Epithelial cell of proximal tubule (primary cell): ENCODE data around the gene TTC32. TPM values are rescaled to one million over a fixed set of nuclear protein-coding genes. Genes with fewer than 3 reads are reported as not detected.

Experiments
- DNase-seq: peaks from one replicate; pipeline ENCODE4 v3.0.0-alpha.2; 2011; ENCODE audit warnings: low read depth
- H3K4me3 ChIP-seq: 2 replicates; pipeline ENCODE4 v1.5.1; 2011; ENCODE audit warnings: low read depth, mild to moderate bottlenecking, low read length
- total RNA-seq: library from RNA; depleted of rRNA; stranded (reverse); fragments of >200 nt; gene quantifications from 2 replicates; pipeline ENCODE4 v1.2.3, GENCODE V29; 2015
- TF ChIP-seq, protein P1 (sequence below): conservative IDR thresholded peaks from 2 replicates; pipeline ENCODE4 v1.5.1; 2012; ENCODE audit warnings: low read depth, mild to moderate bottlenecking, low read length

The TTC32 gene
- total RNA-seq, 1 donor from 2014 or later: 6.5 TPM

DNA sequence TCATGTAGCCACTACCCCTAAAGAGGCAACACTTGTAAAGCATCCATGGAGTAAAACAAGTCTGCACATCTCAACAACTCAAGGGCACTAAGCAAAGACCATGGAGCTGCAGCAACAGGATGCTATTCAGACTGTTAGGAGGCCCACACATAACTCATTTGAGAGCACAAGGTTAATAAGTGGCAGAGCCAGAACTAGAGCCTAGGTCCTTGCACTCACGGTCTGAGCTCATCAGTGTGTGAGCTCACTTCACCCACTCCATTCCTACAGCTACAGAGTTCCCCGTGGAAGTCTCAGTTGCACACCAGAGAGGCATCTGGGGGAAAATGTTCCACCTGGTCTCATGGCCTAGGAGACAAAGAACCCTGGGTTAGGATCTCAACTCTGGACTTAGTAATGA, 35.0 kb downstream of the TTC32 start:
- TF ChIP-seq, protein P1, sequence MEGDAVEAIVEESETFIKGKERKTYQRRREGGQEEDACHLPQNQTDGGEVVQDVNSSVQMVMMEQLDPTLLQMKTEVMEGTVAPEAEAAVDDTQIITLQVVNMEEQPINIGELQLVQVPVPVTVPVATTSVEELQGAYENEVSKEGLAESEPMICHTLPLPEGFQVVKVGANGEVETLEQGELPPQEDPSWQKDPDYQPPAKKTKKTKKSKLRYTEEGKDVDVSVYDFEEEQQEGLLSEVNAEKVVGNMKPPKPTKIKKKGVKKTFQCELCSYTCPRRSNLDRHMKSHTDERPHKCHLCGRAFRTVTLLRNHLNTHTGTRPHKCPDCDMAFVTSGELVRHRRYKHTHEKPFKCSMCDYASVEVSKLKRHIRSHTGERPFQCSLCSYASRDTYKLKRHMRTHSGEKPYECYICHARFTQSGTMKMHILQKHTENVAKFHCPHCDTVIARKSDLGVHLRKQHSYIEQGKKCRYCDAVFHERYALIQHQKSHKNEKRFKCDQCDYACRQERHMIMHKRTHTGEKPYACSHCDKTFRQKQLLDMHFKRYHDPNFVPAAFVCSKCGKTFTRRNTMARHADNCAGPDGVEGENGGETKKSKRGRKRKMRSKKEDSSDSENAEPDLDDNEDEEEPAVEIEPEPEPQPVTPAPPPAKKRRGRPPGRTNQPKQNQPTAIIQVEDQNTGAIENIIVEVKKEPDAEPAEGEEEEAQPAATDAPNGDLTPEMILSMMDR: no peak
- peak; percentile 60 for DNase-seq
- H3K4me3 ChIP-seq: no peak overlapping the region

DNA sequence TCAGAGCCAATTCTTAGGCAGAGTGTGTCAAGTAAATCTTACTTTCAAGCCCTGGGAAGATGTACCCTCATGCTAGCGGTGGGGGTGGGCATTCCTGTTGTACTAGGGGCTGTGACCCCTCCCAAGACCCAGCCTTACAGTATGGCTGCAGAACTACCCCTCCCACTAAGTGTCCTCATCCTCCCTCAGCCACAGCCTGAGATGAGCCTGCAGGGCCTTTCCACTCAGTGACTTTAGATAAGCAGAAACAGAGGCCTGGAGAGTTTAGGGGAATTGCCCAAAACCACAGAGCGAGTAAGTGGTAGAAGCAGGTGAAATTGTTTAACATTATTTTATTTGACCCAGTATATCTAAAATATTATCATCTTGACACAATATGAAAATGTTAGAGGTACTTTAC, 36.6 kb downstream of the TTC32 start:
- TF ChIP-seq, protein P1: no peak
- no peak for DNase-seq
- no peak overlapping the region for H3K4me3 ChIP-seq

DNA sequence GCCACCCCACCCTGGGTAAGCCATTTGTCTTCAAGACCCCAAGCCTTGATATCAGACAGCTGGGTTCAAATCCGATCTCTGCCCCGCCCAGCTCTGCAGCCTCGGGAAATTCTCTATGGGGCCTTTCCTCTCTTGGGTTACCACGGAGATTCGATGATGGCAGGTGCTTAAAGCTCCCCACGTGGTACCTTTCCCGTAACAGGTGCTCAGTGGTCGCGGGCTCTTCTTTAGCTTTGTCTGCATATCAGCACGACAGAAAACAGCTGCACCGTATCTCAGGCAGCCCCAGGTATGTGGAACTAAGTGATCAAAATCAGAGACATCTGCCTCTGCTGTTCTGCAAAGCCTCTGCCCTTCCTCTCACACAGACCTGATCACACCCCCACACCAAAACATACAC, 37.4 kb downstream of the TTC32 start:
- no peak overlapping the region for H3K4me3 ChIP-seq
- TF ChIP-seq, protein P1: no peak
- no peak for DNase-seq

DNA sequence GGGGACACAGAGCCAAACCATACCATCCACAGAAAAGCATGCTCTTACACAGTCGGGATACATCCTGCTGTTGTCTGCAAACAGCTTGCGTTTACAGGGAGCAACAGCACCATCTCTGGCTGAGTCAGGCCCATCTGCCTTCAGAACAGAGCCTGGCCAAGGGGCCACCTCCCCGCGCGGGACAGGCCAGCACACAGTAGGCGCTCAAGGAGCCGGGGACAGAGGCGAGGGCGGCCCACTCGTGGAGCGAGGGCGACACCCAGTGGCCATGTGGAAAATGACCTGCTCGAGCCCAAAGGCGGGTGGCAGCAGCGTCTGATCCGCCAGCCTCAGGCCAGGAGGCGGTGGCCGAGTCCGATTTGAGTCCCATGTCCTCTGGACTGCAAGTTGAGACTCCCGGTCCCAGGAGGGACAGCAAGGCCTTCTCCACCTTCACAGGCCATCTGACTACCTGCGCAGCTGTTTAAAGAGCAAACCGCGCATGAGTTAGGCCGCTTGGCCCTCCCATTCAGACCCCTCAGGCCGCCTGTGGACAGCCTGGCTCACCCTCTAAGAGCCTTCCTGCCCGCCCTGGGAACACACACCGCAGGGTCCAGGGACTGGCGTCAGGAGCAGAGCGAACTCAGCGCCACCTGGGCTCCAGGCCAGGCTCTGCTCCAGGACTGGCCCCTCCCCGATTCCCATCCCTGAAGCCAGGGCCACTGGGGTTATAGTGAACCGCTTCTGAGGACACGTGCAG, 38.3 kb downstream of the TTC32 start:
- TF ChIP-seq, protein P1: peak; percentile 78
- peak overlapping the region; percentile 38 for H3K4me3 ChIP-seq
- no peak for DNase-seq

DNA sequence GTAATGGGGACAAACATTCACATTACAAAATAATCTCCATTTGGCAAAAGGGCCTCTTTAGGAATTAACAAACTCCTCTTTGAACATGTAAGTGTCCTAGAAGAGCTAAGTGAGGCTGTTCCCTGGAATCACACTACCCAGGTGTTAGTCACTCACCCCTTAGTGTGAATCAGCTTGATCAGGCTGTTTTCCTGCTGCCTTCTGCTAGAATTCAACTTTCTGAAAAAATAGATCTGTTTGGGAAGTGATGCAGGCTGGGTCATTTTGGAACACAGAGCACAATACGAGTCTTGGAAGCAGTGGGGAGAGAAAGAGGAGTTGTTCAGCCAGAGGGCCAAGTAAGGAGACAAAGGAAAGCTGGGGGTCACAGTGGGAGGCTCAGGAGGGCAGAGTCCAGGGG, 40.0 kb downstream of the TTC32 start:
- DNase-seq: no peak
- TF ChIP-seq, protein P1: no peak
- no peak overlapping the region for H3K4me3 ChIP-seq

DNA sequence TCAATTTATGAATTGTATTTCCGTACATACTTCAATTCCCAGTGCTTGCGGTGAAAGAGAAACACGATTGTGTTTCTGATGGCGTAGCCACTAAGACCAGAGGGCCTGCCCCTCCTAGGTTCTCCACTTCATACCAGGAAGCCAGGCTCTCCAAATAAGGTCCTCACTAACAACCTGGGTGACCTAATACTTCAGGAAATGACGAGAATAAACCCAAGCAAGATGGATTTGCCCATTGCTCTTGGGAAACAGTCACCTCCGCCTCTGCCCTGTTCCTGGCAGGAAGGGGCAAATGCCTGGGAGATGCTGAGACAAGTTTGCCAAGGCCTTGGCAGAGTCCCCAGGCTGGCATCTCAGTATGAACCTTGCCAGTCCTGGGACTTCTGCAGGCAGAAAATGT, 41.8 kb downstream of the TTC32 start:
- DNase-seq: no peak
- TF ChIP-seq, protein P1: no peak
- no peak overlapping the region for H3K4me3 ChIP-seq

DNA sequence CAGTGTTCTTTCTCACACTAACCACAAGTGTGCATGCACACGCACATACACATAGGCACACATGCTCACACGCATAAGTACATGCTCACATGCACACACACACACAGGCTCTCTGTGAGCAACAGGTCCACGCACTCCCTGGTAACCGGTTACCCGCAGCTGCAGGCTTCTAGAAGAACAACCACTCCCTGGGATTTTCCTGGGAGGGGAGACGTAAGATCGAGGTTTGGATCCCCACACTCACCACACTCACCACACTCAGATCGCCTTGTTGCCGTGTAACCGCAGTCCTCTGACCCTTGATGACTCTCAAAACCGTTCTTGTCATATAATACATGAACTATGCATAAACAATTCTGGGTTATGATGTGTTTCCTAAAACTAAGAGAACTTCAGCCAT, 42.2 kb downstream of the TTC32 start:
- no peak overlapping the region for H3K4me3 ChIP-seq
- TF ChIP-seq, protein P1: no peak
- no peak for DNase-seq
